Activated naive CD4-positive, alpha-beta T cell treated with anti-CD3 and anti-CD28 coated beads for 36 hours (primary cell): ENCODE results near the gene FOXO1. TPM values are rescaled to one million over a fixed set of nuclear protein-coding genes. Genes with fewer than 3 reads are reported as not detected.

Experiments
- CTCF ChIA-PET: fragments of 350-600 bp; sonication (Branson Sonifier 250); formaldehyde crosslinking; loops from one replicate; lab custom pipeline; 2021; ENCODE audit warnings: antibody characterized with exemption; lab: Charles Lee
- DNase-seq: peaks from one replicate; pipeline ENCODE4 v3.0.0-alpha.2; 2020
- H3K27ac Mint-ChIP-seq: one replicate; pipeline ENCODE4 v1.8.0; 2021; ENCODE audit warnings: mild to moderate bottlenecking, mixed read lengths
- H3K27me3 Mint-ChIP-seq: one replicate; pipeline ENCODE4 v1.8.0; 2021; ENCODE audit warnings: low read depth, mixed read lengths
- H3K36me3 Mint-ChIP-seq: one replicate; pipeline ENCODE4 v1.8.0; 2021; ENCODE audit warnings: low read depth, mixed read lengths
- H3K4me1 Mint-ChIP-seq: one replicate; pipeline ENCODE4 v1.8.0; 2021; ENCODE audit warnings: low read depth, mixed read lengths
- H3K4me3 Mint-ChIP-seq: one replicate; pipeline ENCODE4 v1.8.0; 2021; ENCODE audit warnings: mild to moderate bottlenecking, moderate library complexity, mixed read lengths
- H3K9me3 Mint-ChIP-seq: one replicate; pipeline ENCODE4 v1.8.0; 2021; ENCODE audit warnings: mixed read lengths
- intact Hi-C: fragments of 100-400 bp; cut with micrococcal nuclease; formaldehyde crosslinking; loops from one replicate; pipeline ENCODE4 v1.15.1; 2023
- total RNA-seq, 2 experiments: library from RNA; stranded (reverse); gene quantifications; one replicate each; pipeline ENCODE4 v1.2.3, GENCODE V29; 2021

Gene FOXO1
- total RNA-seq, 2 experiments from 2014 or later: 30.9 to 32.1 TPM

DNA sequence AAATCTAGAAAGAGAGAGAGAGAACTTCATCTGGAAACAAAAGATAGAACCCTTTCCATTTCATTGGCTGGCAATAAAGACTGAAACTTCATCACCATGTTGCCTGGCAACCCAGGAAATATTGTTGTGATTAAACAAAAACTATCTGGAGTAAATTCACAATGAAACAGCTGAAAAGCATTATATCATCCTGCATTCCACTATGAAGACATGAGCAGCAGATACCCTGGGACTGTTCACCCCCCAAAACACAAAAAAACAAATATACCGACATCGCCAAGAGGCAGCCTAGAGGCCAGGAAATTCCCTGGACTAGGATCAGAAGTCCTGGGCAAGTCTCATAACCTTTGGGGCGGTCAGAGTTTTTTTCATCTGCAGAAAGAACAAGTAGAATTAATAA lies 158.3 kb downstream of the FOXO1 start:
- CTCF ChIA-PET: interaction anchor here (0.6 to 1.2 kb wide), 5 partner anchors 10 to 314 kb away, joined by 3 to 4 read pairs (median 4); no protein-coding TSS in a partner anchor
- intact Hi-C loops: loop anchor here (1.0 kb wide), 1 partner anchor 13 kb away; no protein-coding TSS in a partner anchor
- H3K27me3 Mint-ChIP-seq: no peaks in the 10 kb centered on the region
- no peaks in the 10 kb centered on the region for H3K36me3 Mint-ChIP-seq
- no peak for DNase-seq
- H3K9me3 Mint-ChIP-seq: no peaks in the 10 kb centered on the region
- peak overlapping the region; percentile 4 for H3K27ac Mint-ChIP-seq
- no peak overlapping the region for H3K4me3 Mint-ChIP-seq
- peaks cover 57% of the 10 kb centered on the region for H3K4me1 Mint-ChIP-seq

DNA sequence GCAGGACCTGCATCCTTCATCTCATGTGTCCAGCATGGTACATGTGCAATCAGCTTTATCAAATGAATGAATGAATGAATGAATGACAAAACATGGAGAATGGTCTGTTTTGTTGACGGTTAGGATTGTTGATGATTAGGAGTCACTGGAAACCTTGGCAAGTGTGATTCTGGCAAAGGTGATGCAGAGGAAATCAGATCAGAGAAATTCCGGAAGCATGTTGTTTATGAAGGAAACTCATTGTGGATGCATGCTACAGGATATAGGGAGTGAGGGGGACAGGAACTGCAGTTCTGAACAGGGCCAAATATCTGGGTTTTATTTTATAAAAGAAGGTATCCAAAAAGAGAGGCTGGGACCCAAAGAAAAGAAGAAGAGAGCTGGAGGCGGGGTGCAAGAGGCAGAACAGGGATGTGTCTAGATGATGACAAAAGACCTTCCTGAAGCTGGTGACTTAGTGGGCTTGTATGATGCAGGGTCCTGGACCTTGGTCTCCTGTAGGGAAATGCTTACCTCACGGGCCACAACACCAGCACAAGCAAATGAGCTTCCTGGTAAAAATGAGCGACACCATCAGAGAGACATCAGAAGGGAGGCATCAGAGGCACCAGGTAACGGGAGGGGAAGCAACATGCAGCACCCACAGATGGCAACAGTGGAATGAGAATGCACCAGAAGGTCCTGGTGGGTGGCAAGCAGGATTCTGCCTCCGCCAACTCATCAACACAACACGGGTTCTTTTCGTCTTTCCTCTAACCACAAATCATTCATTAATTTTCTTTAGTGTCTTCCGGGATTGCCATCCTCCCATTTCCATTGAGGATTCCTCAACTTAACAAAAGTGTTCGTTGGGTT lies 159.6 kb downstream of the FOXO1 start:
- Mint-ChIP-seq H3K27me3 (no peaks in the 10 kb centered on the region), H3K4me3 (no peak overlapping the region), H3K36me3 (no peaks in the 10 kb centered on the region), H3K4me1 (peaks cover 46% of the 10 kb centered on the region), H3K9me3 (no peaks in the 10 kb centered on the region), H3K27ac (no peak overlapping the region)
- intact Hi-C loops: no loop called here
- no peak for DNase-seq
- CTCF ChIA-PET: interaction anchor here (1.4 kb wide), 1 partner anchor 11 kb away, joined by 5 read pairs; no protein-coding TSS in a partner anchor

Other genes with a start within 250 kb of the FOXO1 start
- gene MRPS31, start 104.5 kb upstream of the FOXO1 start, total RNA-seq: 10 to 100 TPM; 28.4 to 28.8 TPM
- gene SLC25A15, start 123.0 kb upstream of the FOXO1 start, total RNA-seq: 10 to 100 TPM; 15.5 to 15.6 TPM